Esophagus squamous epithelium (tissue), 4 donors: ENCODE measurements around the gene PDCD4.

Source experiments
- CTCF ChIP-seq, 6 experiments: fragments of 450-650 bp in 4 of 6; fragments of 200-600 bp in 2 of 6; sonication (generic) in 2 of 6; IDR thresholded peaks; one replicate each; pipeline ENCODE4 v1.5.1; 2016 to 2019; ENCODE audit warnings: antibody characterized with exemption in 6 of 6, mild to moderate bottlenecking in 4 of 6, moderate library complexity in 4 of 6
- POLR2A ChIP-seq, 4 donors: fragments of 450-650 bp; IDR thresholded peaks; one replicate each; pipeline ENCODE4 v1.6.1; 2017; ENCODE audit warnings: antibody characterized with exemption in 4 of 4, mild to moderate bottlenecking in 4 of 4, moderate library complexity in 3 of 4

DNA sequence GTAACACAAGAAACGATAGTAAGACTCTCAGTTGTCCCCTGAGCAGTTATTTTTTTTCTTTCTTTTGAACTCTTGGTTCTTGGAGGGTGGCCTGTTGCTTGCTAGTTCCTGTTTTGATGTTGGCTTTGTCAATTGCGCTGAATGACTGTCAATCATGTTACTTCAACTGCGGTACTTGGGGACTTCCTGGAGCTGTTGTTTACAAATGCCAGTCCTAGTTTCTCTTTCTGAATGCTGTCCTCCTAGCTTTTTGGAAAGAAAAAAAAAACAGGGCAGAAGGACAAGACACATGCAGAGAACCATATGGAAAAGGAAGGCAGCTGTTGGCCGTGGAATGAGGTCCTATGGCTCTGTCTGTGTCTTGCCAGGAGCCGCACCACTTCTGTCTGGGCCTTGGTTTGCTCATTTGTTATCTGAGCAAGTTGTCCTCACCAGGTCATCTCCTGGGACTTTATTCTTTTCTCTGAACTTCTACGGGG lies 7.0 kb upstream of the PDCD4 start:
- TF ChIP-seq CTCF (IDR thresholded peaks at IDR 0.05) (no peak), POLR2A (IDR thresholded peaks at IDR 0.05) (peak in 1 of 4 donors; percentile 38)
